Measurements from ENCODE around the gene GRIA3.

GRCh38 chrX:123188081-123188480 lies 4.0 kb downstream of the GRIA3 start:
- TF ChIP-seq, protein P1, sequence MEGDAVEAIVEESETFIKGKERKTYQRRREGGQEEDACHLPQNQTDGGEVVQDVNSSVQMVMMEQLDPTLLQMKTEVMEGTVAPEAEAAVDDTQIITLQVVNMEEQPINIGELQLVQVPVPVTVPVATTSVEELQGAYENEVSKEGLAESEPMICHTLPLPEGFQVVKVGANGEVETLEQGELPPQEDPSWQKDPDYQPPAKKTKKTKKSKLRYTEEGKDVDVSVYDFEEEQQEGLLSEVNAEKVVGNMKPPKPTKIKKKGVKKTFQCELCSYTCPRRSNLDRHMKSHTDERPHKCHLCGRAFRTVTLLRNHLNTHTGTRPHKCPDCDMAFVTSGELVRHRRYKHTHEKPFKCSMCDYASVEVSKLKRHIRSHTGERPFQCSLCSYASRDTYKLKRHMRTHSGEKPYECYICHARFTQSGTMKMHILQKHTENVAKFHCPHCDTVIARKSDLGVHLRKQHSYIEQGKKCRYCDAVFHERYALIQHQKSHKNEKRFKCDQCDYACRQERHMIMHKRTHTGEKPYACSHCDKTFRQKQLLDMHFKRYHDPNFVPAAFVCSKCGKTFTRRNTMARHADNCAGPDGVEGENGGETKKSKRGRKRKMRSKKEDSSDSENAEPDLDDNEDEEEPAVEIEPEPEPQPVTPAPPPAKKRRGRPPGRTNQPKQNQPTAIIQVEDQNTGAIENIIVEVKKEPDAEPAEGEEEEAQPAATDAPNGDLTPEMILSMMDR (conservative IDR thresholded peaks at IDR 0.05), result no peak
- TF ChIP-seq ZFX (IDR thresholded peaks at IDR 0.05), result no peak
